GM12872 (cell line): ENCODE data around the gene CTSE.

Source experiments
- CTCF ChIP-seq: IDR thresholded peaks from 3 replicates; pipeline ENCODE4 v1.5.1; 2011; ENCODE audit warnings: low read depth, mild to moderate bottlenecking, low read length, moderate library complexity; ENCODE audit not compliant: insufficient read depth

Gene CTSE

GRCh38 chr1:206048582-206048981, 24.9 kb upstream of the CTSE start:
- no peak for TF ChIP-seq CTCF

GRCh38 chr1:206047271-206047670, 23.6 kb upstream of the CTSE start:
- TF ChIP-seq CTCF, result no peak

- no peak for TF ChIP-seq CTCF
Observed at GRCh38 chr1:206041640-206042039, 17.9 kb upstream of the CTSE start.

GRCh38 chr1:206040328-206040727, 16.6 kb upstream of the CTSE start:
- TF ChIP-seq CTCF, result no peak

- no peak for TF ChIP-seq CTCF
Observed at GRCh38 chr1:206039046-206039973, 15.6 kb upstream of the CTSE start.

- TF ChIP-seq CTCF, result no peak
Observed at GRCh38 chr1:206037581-206037980, 13.9 kb upstream of the CTSE start.

- no peak for TF ChIP-seq CTCF
Observed at GRCh38 chr1:206036663-206037455, 13.2 kb upstream of the CTSE start.
